Smooth muscle cell of trachea (primary cell): ENCODE measurements around the gene SRBD1. TPM values are rescaled to one million over a fixed set of nuclear protein-coding genes. Genes with fewer than 3 reads are reported as not detected.

Experiments
- total RNA-seq: library from RNA; depleted of rRNA; stranded (reverse); fragments of >200 nt; gene quantifications from 2 replicates; pipeline ENCODE4 v1.2.1, GENCODE V29; 2014

The SRBD1 gene
- total RNA-seq: 13.6 and 27.9 TPM in 2 replicates

DNA sequence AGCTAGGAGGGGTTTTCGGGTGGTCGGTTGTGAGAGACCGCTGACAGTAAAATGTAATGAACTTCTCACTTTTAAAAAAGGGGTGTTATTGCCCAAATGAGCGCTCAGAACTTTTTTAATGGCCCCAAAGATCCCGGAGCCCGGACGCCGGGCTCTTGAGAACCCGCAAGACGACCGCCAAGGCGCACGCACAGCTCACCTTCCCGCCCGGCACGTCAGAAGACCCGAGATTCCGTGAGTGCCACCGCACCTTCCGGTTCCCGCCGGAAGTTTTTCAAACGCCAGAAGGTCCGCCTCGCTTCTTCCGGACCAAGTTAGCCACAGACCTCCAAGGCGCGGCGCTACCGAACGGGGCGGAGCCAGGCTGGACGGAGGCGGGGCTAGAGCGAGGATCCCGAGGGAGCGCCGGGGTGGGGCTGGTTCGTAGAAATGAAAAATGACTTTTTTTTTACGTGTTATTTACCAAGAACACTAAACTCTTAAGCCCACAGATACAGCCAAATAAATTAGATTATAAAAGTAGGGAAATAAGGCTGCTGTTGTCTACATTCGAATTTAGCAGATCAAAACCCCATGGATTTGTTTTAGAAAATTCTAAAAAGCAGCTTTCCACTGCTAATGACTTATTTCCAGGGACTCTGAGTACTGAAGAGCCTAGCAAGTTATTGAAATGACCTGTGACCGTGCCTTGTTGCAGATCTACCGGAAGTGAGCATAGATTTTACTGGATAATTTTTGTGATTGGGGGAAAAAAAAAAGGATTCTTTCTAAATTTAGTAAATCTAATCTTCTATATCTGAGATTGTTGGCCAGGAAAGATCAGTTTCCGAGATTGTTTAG lies at the start of gene SRBD1:
TSS of gene SRBD1 (minus strand) at position 248 of the 840 bp plus-strand sequence. CDS start 5,826 bp downstream, outside the sequence.

DNA sequence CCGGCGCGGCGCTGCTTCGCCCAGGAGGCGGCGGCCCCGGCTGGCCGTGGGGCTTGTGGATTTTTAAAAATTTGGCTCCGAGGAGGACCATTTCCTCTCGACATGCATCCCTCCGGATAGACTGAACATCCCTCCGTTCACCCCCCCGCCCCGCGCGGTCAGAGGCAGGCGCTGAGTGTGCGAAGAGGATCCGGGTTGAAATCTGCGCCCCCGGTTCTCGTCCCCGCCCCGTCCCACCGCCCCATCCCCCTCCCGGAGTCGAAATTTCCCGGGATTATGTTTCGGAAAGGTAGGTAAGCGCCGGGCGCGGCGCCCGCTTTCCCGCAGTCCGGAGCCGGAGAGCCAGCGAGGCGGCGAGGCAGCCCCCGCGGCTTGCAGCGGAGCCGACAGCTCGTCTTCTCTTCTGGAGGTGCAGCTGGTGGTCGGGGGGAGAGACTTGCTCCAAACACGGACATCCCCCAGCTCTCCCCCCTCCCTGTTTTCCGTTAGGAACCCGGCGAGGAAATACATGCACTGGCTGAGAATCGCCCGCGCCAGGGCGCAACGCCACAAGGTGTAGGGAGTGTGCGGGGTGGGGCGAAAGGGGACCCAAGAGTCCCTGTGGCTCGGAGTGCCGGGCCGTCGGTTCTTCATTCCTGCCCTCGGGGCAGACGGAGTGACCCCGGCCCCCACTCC lies 40.5 kb upstream of the SRBD1 start, which contains the start of gene PRKCE:
TSS of gene PRKCE (plus strand) at position 261 of the 675 bp plus-strand sequence.

Other genes starting within 250 kb of the SRBD1 start
- gene PRKCE, start 40.4 kb upstream of the SRBD1 start, total RNA-seq: 13.2 and 19.0 TPM in 2 replicates